GM12878 (cell line): ENCODE measurements around the gene CPO.

Source experiments
- EGR1 ChIP-seq, 2 experiments: IDR thresholded peaks; 1 replicate in 1 of 2; 2 replicates in 1 of 2; pipeline ENCODE4 v1.6.1; 2011 to 2012; ENCODE audit warnings: low read depth in 2 of 2, low read length in 2 of 2, borderline replicate concordance in 1 of 2, mild to moderate bottlenecking in 1 of 2, moderate library complexity in 1 of 2
- POLR2AphosphoS2 ChIP-seq: IDR thresholded peaks from 2 replicates; pipeline ENCODE4 v1.6.1; 2011; ENCODE audit warnings: low read depth, mild to moderate bottlenecking, low read length, improper control_type of control experiment, moderate library complexity
- RCOR1 ChIP-seq: conservative IDR thresholded peaks from 2 replicates; pipeline ENCODE4 v1.6.1; 2012; ENCODE audit warnings: low read depth, low read length, improper control_type of control experiment

GRCh38 chr2:206955253-206955652, 15.9 kb downstream of the CPO start:
- no peak for TF ChIP-seq RCOR1
- TF ChIP-seq POLR2AphosphoS2: no peak
- TF ChIP-seq EGR1 (IDR thresholded peaks at IDR 0.05; ENCODE audit: borderline replicate concordance in 1 of 2, low read depth in 2 of 2, low read length in 2 of 2): no peak
